GM12892 (cell line): ENCODE data around the gene TRIO.
"Not testable (repeated sequence)": the region's sequence is repeated elsewhere in the genome, so short reads cannot be mapped to it uniquely, and the experiment has no call there.

ENCODE experiments used
- POLR2A ChIP-seq: IDR thresholded peaks from 2 replicates; pipeline ENCODE4 v1.6.1; 2011; ENCODE audit warnings: low read depth, low read length, control low read depth
- POLR2AphosphoS5 ChIP-seq: IDR thresholded peaks from 2 replicates; pipeline ENCODE4 v1.6.1; 2011; ENCODE audit warnings: low read depth, low read length, control low read depth

DNA sequence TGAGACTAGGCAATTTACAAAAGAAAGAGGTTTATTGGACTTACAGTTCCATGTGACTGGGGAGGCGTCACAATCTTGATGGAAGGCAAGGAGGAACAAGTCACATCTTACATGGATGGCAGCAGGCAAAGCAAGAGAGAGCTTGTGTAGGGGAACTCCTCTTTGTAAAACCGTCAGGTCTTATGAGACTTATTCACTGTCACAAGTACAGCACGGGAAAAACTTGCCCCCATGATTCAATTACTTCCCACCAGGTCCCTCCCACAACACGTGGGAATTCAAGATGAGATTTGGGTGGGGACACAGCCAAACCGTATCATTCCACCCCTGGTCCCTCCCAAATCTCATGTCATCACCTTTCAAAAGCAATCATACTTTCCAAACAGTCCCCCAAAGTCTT is 293.0 kb downstream of the TRIO start:
- TF ChIP-seq POLR2AphosphoS5, POLR2A: not testable (repeated sequence)
